Astrocyte (in vitro differentiated cells and primary cell): ENCODE results near the gene CSNK1D.

ENCODE experiments used
- EZH2 ChIP-seq: IDR thresholded peaks from 2 replicates; pipeline ENCODE4 v1.6.1; 2012; ENCODE audit warnings: mild to moderate bottlenecking, low read length, inconsistent platforms; ENCODE audit not compliant: insufficient read depth
- TF ChIP-seq, protein P1 (sequence below): IDR thresholded peaks from 2 replicates; pipeline ENCODE4 v1.5.1; 2011; ENCODE audit warnings: low read depth, mild to moderate bottlenecking, inconsistent platforms, low read length, moderate library complexity; ENCODE audit not compliant: insufficient read depth

DNA sequence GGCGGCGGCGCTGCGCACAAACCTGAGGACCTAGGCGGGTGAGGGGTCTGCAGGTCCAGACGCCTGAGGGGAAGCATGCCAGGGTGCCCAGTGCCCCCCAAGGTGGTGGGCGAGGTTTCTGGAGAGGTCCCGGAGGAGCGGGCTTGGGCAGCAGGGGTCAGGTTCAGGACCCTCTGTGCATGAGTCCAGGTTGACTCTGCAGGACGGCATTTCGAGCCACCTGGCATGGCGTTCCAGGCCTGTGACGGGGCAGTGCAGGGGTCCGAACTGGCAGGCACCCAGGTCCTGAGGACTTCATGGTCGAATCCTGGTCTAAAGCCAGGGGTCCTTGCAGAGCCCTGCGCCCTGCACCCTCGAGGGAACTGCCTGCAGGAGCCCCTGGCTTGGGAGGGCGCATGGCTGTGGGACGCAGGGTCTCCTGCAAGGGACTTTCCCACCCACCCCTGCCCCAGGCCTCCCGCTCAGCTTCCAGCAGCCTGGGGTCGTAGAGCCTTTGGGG lies 41.1 kb downstream of the CSNK1D start:
- TF ChIP-seq, protein P1, sequence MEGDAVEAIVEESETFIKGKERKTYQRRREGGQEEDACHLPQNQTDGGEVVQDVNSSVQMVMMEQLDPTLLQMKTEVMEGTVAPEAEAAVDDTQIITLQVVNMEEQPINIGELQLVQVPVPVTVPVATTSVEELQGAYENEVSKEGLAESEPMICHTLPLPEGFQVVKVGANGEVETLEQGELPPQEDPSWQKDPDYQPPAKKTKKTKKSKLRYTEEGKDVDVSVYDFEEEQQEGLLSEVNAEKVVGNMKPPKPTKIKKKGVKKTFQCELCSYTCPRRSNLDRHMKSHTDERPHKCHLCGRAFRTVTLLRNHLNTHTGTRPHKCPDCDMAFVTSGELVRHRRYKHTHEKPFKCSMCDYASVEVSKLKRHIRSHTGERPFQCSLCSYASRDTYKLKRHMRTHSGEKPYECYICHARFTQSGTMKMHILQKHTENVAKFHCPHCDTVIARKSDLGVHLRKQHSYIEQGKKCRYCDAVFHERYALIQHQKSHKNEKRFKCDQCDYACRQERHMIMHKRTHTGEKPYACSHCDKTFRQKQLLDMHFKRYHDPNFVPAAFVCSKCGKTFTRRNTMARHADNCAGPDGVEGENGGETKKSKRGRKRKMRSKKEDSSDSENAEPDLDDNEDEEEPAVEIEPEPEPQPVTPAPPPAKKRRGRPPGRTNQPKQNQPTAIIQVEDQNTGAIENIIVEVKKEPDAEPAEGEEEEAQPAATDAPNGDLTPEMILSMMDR: no peak
- TF ChIP-seq EZH2: no peak
